Measurements from ENCODE around the gene PCBP3.

Gene PCBP3

DNA sequence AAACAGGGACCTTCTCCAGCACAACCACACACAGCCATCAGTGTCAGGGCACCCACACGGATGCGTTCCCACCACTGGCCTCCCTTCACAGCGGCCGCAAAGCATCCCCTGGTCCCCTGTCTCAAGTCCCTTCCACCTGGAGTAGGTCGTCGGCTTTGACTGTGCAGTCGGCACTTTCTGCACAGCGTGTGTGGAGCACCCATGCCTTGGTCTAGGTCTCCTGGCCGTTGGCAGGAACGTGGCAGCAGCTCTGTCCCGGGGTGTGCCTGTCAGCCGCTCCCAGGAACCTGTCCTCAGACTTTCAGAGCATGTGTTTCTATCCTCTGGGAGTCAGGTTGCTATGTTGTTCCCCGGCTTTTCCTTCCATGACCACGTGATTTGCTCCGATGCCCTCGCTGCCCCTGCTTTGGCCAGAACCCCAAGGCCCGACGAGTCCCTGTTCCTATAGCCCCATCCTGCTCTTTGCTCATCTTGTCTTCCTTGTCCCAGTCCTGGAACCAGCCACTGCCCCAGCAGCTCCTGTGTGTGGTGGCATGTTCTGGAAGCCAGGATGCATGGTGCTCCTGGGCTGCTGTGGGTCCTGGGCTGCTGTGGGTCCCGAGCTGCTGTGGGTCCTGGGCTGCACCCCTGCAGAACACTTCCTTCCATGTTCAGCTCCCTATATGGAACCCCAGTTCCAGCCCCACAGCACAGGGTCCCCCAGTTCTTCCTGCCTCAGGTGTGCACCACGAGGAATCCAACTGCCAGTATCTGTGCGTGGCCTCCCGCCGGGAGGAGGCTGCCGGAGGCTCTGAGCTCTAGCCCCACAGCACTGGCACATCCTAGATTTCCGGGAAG lies 253.9 kb downstream of the PCBP3 start:
- Histone ChIP-seq H3K4me3 (no peak overlapping the region), H3K27ac (no peak overlapping the region)
- DNase-seq (ENCODE audit: low spot score): no peak
- TF ChIP-seq, protein P1, sequence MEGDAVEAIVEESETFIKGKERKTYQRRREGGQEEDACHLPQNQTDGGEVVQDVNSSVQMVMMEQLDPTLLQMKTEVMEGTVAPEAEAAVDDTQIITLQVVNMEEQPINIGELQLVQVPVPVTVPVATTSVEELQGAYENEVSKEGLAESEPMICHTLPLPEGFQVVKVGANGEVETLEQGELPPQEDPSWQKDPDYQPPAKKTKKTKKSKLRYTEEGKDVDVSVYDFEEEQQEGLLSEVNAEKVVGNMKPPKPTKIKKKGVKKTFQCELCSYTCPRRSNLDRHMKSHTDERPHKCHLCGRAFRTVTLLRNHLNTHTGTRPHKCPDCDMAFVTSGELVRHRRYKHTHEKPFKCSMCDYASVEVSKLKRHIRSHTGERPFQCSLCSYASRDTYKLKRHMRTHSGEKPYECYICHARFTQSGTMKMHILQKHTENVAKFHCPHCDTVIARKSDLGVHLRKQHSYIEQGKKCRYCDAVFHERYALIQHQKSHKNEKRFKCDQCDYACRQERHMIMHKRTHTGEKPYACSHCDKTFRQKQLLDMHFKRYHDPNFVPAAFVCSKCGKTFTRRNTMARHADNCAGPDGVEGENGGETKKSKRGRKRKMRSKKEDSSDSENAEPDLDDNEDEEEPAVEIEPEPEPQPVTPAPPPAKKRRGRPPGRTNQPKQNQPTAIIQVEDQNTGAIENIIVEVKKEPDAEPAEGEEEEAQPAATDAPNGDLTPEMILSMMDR (IDR thresholded peaks at IDR 0.05): no peak

DNA sequence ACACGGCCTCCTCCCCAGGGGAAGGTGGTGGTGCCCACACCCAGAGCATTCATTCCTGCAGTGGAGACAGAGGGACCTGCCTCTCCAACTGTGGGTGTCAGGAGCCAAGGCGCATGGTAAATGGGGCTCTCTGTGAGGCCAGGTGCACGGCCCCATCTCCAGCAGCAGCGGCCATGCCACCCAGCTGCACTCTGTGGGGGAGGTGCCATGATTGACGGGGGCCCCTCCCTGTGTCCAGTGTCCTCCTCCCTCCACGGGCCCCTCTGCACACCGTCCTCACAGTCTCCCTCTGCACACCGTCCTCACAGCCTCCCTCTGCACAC lies 254.5 kb downstream of the PCBP3 start:
- H3K27ac ChIP-seq: no peak overlapping the region
- TF ChIP-seq, protein P1 (IDR thresholded peaks at IDR 0.05): no peak
- no peak overlapping the region for H3K4me3 ChIP-seq
- DNase-seq (ENCODE audit: low spot score): no peak

DNA sequence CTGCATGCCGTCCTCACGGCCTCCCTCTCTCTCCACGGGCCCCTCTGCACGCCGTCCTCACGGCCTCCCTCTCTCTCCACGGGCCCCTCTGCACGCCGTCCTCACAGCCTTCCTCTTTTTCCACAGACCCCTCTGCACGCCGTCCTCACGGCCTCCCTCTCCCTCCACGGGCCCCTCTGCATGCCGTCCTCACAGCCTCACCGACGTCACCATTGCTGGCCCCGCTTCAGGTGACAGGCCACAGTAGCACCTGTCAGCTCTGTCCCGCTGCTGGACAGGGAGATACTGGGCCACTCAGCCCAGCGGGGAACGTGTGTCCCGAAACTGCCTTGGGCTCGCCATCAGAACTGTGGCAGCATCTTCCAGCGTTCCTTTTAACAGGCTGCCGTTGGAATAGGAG lies 255.3 kb downstream of the PCBP3 start:
- Histone ChIP-seq H3K4me3 (no peak overlapping the region), H3K27ac (no peak overlapping the region)
- TF ChIP-seq, protein P1 (IDR thresholded peaks at IDR 0.05): no peak
- DNase-seq (ENCODE audit: low spot score): no peak

DNA sequence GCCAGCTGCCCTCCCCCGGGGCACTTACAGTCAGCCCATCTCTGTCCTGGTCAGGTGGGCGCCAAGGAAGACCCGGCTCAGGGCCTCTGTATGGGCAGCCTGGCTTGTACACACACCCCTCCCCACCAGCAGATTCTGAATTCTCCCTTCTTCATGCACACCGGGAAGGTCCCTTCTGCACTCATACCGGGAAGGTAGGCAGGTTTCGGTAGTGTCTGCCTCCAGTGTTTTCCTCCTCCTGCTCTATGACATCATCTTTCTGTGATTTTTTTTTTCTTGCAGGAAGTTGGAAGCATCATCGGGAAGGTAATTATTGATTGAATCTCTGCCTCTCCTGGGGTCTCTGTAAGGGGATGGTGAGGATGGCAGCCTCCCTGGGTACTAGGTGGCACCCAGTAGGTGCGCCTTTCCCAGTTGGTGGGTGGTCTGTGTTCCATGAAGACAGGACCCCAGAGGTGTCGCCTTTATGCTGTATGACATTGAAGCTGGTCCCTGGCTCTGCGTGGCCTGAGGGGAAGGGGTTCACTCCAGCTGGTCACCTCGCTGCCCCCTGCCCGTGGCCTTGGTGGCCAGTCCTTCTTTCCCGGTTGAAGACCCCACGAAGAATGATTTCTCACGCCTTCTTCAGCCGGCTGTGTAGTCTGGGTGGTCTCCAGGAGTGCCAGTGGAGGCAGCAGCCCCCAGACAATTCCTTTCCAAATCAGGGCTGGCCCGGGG lies 255.9 kb downstream of the PCBP3 start:
- TF ChIP-seq, protein P1 (IDR thresholded peaks at IDR 0.05): no peak
- Histone ChIP-seq H3K27ac (no peak overlapping the region), H3K4me3 (no peak overlapping the region)
- DNase-seq (ENCODE audit: low spot score): no peak

- H3K27ac ChIP-seq: no peak overlapping the region
- TF ChIP-seq, protein P1 (IDR thresholded peaks at IDR 0.05): no peak
- no peak for DNase-seq (ENCODE audit: low spot score)
- H3K4me3 ChIP-seq: no peak overlapping the region
These were observed 256.7 kb downstream of the PCBP3 start for GRCh38 chr21:45900034-45900868.

GRCh38 chr21:45901061-45901690 lies 257.7 kb downstream of the PCBP3 start:
- DNase-seq (ENCODE audit: low spot score): no peak
- Histone ChIP-seq H3K4me3 (no peak overlapping the region), H3K27ac (no peak overlapping the region)
- TF ChIP-seq, protein P1 (IDR thresholded peaks at IDR 0.05): no peak
